ENCODE measurements around the gene KLHL15.

Gene KLHL15

DNA sequence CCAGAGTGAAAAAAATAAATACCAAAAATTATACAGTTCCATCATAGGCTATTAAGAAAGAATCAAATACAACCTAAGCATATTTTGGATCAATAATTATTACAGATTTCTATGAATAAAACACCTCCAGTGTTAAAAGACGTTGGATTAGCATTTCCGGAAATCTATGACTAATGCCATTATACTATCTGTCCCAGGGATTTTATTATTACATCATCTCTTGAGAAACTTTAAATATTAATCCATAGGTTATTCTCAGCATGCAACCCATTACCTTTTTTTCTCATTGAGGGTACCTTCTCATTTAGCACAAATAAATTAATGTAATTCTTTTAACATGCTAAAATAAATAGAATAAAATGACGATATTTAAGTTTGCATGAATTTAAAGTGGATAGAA, 74.6 kb downstream of the KLHL15 start:
- DNase-seq (ENCODE audit: low read depth) = no peak

DNA sequence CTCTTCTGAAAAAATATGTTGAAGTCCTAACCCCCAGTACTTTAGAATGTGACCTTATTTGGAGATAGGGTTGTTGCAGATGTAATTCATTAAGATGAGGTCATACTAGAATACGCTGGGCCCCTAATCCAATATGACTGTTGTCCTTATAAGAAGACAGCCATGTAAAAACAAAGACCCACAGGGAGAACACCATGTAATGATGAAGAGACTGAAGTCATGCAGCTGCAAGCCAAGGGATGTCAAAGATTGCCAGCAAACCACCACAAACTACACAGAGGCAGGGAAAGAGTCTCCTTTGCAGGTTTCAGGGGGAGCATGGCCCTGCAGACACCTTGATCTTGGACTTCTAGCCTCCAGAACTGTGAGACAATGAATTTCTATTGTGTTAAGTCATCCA, 81.8 kb downstream of the KLHL15 start:
- DNase-seq (ENCODE audit: low read depth) = no peak

DNA sequence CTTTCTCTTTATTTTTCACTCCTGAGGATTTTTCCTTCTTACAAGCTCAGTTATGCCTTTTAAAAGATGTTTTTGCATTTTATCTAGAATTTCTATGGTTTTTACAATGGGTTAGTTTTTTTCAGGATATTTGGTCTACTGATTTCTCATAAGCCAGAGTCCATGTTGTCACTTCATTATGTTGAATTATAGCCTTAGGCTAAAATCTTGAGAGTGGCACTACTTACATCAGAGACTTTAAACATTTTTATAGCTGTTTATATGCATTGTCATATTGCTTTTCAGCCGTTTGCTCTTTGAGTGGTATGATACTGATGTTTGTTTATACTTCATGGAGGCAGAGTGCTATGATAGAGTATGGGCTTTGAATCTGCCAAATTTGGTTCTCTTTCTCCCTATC, 82.8 kb downstream of the KLHL15 start:
- DNase-seq (ENCODE audit: low read depth) = no peak

DNA sequence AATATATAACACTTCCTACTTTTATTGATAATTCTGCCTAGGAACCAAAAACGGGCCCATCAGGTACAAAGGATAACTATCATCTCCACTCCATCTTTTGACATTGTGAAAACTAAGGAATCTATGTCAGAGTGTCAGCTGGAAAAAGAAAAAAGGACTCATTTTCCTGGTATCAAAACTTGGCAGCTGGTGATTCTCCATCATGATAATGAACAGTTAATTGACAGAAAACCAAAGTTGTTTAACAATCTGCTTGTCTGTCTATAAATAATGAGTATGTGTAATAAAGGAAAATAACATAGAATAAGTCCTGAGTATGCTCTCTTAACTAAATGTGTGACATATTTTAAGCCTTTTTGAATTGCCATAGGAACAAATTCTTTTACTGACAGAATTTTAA, 87.8 kb downstream of the KLHL15 start:
- DNase-seq (ENCODE audit: low read depth) = no peak

DNA sequence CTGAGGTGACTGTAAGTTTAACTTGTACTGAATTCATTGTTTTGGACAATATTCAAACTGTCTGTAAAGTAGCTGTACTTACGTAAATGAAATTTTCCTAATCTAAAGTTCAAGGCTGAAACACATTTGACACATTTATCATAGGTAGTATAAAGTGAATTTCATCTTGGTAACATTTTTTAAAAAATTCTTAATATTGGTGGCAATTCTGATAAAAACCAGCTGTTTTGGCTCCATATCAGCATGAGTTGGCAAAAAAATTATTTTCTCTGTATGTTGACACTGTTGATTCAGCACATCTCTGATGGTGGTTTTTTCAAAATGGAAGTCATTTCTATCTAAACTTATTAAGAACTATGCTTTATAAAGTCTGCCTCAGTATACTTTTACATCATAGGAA, 88.3 kb downstream of the KLHL15 start:
- DNase-seq (ENCODE audit: low read depth) = no peak

DNA sequence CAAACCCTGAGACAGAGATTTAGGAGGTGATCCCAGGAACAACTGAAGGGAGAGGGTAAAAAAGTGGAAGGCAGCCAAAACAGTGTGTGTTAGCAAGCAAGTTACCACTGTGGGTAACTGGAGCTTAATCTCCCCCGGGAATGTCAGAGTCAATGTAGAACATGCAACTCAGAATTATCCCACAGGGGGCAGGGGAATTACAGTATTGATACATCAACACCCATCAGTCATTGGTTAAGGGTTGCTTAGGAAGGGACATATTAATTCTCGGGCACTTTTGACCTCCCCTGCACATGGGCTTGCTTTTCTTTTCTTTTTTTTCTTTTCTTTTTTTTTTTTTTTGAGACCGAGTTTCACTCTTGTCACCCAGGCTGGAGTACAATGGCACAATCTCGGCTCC, 89.9 kb downstream of the KLHL15 start:
- DNase-seq (ENCODE audit: low read depth) = no peak

DNA sequence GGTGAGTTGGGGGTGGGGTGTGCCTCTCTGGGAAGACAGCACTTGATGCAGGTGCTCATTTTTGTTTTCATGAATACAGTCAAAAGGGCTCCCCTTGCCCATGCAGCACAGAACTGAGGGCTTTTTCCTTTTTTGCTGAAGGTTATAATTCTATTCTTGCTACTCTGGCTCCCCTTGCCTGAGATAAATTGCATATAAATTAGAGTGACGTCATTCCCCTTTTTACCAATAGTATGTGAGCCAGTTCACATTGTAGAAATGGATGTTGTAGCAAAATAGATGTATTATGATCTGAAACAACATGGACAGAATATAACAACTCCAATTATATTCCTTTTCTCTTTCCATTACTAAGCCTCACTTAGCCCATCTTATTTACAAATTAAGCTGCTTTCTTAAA, 90.8 kb downstream of the KLHL15 start:
- no peak for DNase-seq (ENCODE audit: low read depth)

DNA sequence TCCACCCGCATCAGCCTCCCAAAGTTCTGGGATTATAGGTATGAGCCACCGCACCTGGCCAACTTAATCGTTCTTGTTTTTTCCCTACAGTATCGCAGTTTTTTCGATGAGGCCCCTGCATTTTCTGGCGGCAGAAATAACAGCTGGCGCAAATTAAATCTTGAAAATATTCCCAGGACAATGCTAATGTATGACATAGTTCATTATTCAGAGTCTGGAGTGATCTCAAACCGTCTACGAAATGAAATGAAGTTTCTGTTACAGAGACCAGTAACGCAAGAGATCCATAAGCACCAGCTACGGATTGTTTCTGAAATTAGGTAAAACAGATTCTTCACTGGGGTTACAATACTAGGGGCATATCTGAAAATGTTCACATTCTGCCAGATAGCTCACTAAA, 91.9 kb downstream of the KLHL15 start:
- DNase-seq (ENCODE audit: low read depth) = no peak

All from activated T-cell treated with anti-CD3 and anti-CD28 coated beads for 24 hours (primary cell).